ENCODE measurements around the gene MED22.

GRCh38 chr9:133304477-133305377 is 43.2 kb downstream of the MED22 start:
- TF ChIP-seq SIN3A (IDR thresholded peaks at IDR 0.05; ENCODE audit: borderline replicate concordance, insufficient read depth, low read length) (no peak), REST (IDR thresholded peaks at IDR 0.05; ENCODE audit: insufficient read depth in 1 of 2, low read depth in 2 of 2, low read length in 2 of 2) (no peak), POLR2AphosphoS5 (IDR thresholded peaks at IDR 0.05; ENCODE audit: low read depth, low read length) (no peak), TAF1 (IDR thresholded peaks at IDR 0.05; ENCODE audit: borderline replicate concordance, insufficient read depth, low read length) (no peak)

Data from PFSK-1 (cell line).